Activated CD8-positive, alpha-beta memory T cell treated with anti-CD3 and anti-CD28 coated beads, Interleukin-2, amount 50 U/mL, for 4 hours (primary cell): ENCODE data around the gene ARHGEF5.
"Not testable (repeated sequence)": the region's sequence is repeated elsewhere in the genome, so short reads cannot be mapped to it uniquely, and the experiment has no call there.

ENCODE experiments used
- DNase-seq: peaks from one replicate; pipeline ENCODE4 v3.0.0-alpha.2; 2020

ARHGEF5 gene

DNA sequence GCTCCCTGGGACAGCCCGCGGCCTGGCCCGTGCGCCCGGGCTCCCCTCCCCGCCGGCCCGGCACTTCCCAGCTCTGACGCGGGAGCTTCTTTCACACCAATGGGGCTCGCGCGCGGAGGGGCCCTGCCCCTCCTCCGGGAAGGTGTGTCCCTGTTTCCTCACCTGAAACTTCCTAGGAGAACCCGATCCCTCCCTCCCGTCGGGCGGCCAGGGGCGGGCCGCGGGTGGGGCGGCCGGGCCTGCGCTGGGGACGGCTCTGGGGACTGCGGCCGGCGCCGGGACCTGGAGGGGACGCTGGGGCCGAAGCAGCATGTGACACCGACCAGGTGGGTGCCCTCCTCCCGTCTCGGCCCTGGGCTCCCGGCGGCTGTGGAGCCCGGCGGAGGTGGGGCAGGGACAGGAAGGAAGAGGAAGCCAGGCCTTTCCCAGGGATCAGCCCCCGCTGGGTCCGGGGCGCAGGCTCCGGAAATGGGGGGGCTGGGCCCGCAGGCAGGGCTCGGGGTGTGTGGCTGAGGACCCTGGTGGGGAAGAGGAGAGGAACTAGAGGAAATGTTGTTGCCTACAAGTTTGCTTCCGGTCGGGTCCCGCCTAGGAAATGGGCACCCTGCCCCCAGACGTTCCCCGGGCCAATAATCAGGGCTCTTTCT, at the start of gene ARHGEF5:
Gene ARHGEF5, plus strand, starts transcription at position 227 of the 647 bp plus-strand sequence. CDS start 7,268 bp downstream, outside the sequence.
- not testable (repeated sequence) for DNase-seq

DNA sequence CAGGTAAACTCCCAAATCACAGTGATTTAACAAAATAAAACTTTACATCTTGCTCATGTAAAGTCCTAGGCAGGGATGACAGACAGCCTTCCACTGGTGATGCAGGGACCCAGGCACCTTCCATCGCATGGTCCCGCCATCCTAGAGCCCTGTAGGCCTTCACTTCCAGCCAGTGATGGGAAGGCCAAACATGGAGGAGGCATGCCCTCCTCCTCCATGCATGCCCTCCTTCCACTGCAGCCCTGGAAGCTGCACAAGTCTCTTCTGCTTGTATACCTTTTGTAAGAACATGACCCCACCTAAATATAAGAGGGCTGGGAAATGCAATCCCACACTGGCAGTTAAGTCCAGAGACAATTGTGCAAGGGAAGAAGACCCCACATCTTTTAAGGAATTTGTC, 45.5 kb upstream of the ARHGEF5 start:
- DNase-seq = not testable (repeated sequence)

DNA sequence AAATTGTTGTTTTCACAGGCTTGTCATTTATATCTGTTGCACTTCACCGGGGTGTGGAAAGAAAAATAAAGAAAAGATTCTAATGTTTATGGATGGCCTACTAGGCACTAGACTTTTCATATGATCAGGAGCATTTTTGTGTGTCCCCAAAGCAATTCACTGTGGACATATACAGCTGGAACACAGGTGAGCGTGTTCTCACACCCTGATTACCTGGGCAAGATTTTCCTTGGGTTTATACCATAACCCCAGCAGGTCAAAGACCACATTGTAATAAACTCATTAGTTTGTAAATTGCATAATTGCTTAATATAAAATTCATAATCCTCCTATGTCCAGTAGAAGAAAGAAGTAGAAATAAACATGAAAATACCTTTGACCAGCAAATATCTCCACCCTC, 44.0 kb upstream of the ARHGEF5 start:
- DNase-seq = not testable (repeated sequence)

DNA sequence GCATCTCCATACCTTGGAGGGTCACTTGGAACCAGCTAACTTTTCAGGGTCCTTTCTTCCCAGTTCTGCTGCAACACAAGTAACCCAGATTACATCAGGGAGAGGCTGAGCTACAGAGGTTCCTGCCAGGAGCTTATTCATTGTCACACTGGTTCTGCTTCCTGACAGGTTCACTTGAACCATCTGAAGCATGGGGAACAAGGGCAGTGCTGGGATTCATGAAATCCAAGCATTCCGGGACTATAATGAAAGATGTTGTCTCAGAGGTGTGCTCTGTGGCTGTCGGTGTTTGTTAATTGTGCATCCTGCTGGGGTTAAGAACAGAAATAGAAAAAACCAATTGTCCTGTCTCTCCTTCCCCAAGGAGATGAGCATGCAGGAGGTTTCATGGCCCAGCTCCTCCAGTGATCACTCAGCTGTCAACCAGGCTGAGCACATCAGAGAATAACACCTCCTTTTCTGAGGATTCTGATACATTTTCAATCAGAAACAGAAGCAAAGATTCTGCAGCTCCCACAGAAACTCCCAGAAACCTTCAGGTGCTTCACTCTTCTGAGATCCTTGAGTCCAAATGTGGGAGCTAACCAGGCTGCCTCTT, 43.2 kb upstream of the ARHGEF5 start, which contains the start of gene OR2A1:
Gene OR2A1, plus strand, starts transcription at position 548 of the 598 bp plus-strand sequence. CDS start 5,706 bp downstream, outside the sequence.
- not testable (repeated sequence) for DNase-seq

GRCh38 chr7:144317537-144317936, 37.7 kb upstream of the ARHGEF5 start:
- not testable (repeated sequence) for DNase-seq

GRCh38 chr7:144319547-144319946, 35.7 kb upstream of the ARHGEF5 start:
- not testable (repeated sequence) for DNase-seq

- DNase-seq = not testable (repeated sequence)
Measured at GRCh38 chr7:144321677-144322206, 33.5 kb upstream of the ARHGEF5 start.

- not testable (repeated sequence) for DNase-seq
Measured at GRCh38 chr7:144323359-144323758, 31.8 kb upstream of the ARHGEF5 start.

- not testable (repeated sequence) for DNase-seq
Measured at GRCh38 chr7:144325868-144326267, 29.3 kb upstream of the ARHGEF5 start.

- not testable (repeated sequence) for DNase-seq
Measured at GRCh38 chr7:144330044-144330443, 25.2 kb upstream of the ARHGEF5 start.

GRCh38 chr7:144331221-144331995, 23.8 kb upstream of the ARHGEF5 start:
- DNase-seq = not testable (repeated sequence)

- DNase-seq = not testable (repeated sequence)
Measured at GRCh38 chr7:144331996-144332288, 23.3 kb upstream of the ARHGEF5 start.

DNA sequence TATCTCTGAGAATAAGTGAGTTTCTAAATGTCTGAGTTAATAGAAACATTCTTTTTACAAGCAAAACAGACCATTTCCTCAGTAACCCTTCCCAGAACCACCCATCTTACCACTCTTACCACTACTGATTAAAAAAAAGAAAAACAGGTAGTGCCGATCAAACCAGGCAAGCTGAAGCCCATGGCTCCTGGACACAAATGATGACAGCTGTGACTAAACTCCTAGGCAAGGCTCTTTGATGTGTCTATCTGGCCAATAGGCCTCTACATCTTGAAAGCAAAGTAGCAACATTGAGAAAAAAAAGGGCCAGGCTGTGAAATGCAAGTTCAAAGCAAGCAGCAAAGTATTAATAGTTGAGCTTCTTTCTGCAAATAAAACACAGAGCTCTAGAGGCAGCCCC, 6.6 kb upstream of the ARHGEF5 start:
- not testable (repeated sequence) for DNase-seq

- DNase-seq = not testable (repeated sequence)
Measured at GRCh38 chr7:144351667-144352066, 3.5 kb upstream of the ARHGEF5 start.

DNA sequence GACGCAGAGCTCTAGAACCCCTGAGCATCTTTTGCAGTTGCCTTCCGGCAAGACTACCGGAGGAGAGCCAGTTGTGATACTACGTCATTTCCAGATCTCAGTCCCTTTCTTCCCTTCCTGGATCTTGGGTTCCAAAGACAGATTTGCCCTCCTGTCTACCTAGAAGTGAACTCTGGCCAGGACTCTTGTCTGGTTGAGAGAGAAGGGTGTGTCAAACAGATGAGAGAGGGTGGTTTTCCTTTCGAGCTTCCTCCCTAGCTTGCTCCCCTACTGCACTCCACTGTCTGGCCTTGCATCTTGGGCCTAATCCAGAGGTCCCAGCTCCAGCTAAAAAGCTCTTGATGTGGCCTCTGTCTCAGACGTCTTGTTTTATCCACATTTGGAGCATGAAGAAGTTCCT, 983 bp downstream of the ARHGEF5 start:
- not testable (repeated sequence) for DNase-seq

DNA sequence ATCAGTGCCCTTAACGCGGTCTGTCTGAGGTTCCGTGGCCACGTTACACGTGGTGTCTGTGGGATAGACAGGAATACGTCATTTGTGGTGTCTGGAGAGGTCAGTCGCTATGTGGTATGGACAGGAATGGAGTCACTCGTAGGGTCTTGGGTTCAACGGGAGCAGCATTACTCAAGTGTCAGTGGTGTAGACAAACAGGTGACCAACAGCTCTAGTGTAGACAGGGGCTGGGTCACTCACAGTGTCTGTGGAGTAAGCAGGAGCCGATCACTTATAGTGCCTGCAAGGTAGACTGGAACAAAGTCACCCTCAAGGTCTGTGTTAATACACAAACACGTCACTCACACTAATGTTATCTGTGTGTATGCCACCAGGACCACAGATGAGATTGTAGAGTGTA, 1.7 kb downstream of the ARHGEF5 start:
- not testable (repeated sequence) for DNase-seq

- not testable (repeated sequence) for DNase-seq
Measured at GRCh38 chr7:144362061-144362460, 6.9 kb downstream of the ARHGEF5 start.

- DNase-seq = not testable (repeated sequence)
Measured at GRCh38 chr7:144365523-144365922, 10.3 kb downstream of the ARHGEF5 start.

GRCh38 chr7:144367250-144367649, 12.0 kb downstream of the ARHGEF5 start:
- not testable (repeated sequence) for DNase-seq

- DNase-seq = not testable (repeated sequence)
Measured at GRCh38 chr7:144369221-144369620, 14.0 kb downstream of the ARHGEF5 start.

- no peak for DNase-seq
Measured at GRCh38 chr7:144378651-144379050, 23.4 kb downstream of the ARHGEF5 start.

GRCh38 chr7:144379776-144380384, 24.7 kb downstream of the ARHGEF5 start:
- DNase-seq = no peak

DNA sequence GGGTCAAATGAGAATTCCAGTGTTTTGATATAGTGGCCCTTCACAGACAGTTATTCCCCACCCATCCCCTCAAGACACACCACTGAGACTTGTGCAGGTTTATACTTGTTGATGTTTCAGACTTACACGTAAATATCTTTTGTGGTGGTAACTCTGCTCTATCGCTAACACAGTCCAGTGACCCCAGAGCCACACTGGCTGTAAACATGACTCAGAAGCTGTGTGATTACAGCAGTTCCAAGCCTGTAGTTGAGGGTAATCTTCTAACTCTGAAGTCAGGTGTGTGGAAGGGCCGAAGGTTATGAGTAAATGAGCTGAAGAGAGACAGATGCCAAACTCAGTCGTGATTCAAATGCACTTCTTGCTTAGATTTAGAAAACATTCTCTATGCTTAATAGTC, 28.9 kb downstream of the ARHGEF5 start:
- no peak for DNase-seq
